CD4-positive, alpha-beta T cell (primary cell): ENCODE results near the gene TAOK1. TPM values are rescaled to one million over a fixed set of nuclear protein-coding genes. Genes with fewer than 3 reads are reported as not detected.
"Not testable (repeated sequence)": the region's sequence is repeated elsewhere in the genome, so short reads cannot be mapped to it uniquely, and the experiment has no call there.

Source experiments
- ATAC-seq: fragments of 200-7000 bp; cut with Tn5 transposase; one replicate; pipeline ENCODE4 v1.10.0; 2022; ENCODE audit warnings: mild to moderate bottlenecking; ENCODE audit not compliant: poor library complexity
- CTCF ChIA-PET: fragments of 350-600 bp; sonication (Branson Sonifier 250); formaldehyde crosslinking; loops from one replicate; lab custom pipeline; 2021; ENCODE audit warnings: antibody characterized with exemption, inconsistent platforms; lab: Charles Lee
- POLR2A ChIA-PET: fragments of 350-600 bp; sonication (Branson Sonifier 250); formaldehyde crosslinking; loops from one replicate; lab custom pipeline; 2021; ENCODE audit warnings: antibody characterized with exemption, inconsistent platforms; lab: Charles Lee
- DNase-seq, 14 experiments: peaks; one replicate each; pipeline ENCODE4 v3.0.0-alpha.2; 2013 to 2020; ENCODE audit warnings: mixed read lengths in 2 of 14
- H3K27ac ChIP-seq, 2 donors: one replicate each; pipeline versions ENCODE4 v1.5.1 to v1.7.0; 2013; ENCODE audit warnings: low read length in 2 of 2, low read depth in 1 of 2, mild to moderate bottlenecking in 1 of 2
- H3K27me3 ChIP-seq, 2 experiments: 1 replicate in 1 of 2; 2 replicates in 1 of 2; pipeline versions ENCODE4 v1.6.1 to v1.7.0; 2013; ENCODE audit warnings: low read length in 2 of 2, control low read depth in 1 of 2, mild to moderate bottlenecking in 1 of 2, moderate library complexity in 1 of 2; ENCODE audit not compliant: insufficient read depth in 2 of 2, control insufficient read depth in 1 of 2
- H3K36me3 ChIP-seq: one replicate; pipeline ENCODE4 v1.6.1; 2013; ENCODE audit warnings: low read length, control low read depth; ENCODE audit not compliant: insufficient read depth
- H3K4me1 ChIP-seq: one replicate; pipeline ENCODE4 v1.6.1; 2013; ENCODE audit warnings: low read length, control low read depth; ENCODE audit not compliant: insufficient read depth
- H3K4me3 ChIP-seq: one replicate; pipeline ENCODE4 v1.5.1; 2013; ENCODE audit warnings: mild to moderate bottlenecking, low read length, moderate library complexity
- H3K9me3 ChIP-seq, 2 experiments: 1 replicate in 1 of 2; 2 replicates in 1 of 2; pipeline versions ENCODE4 v1.6.1 to v1.7.0; 2013; ENCODE audit warnings: low read length in 2 of 2, mild to moderate bottlenecking in 2 of 2, control low read depth in 1 of 2, moderate library complexity in 1 of 2; ENCODE audit not compliant: control insufficient read depth in 1 of 2, insufficient read depth in 1 of 2
- H3K27ac Mint-ChIP-seq: one replicate; pipeline ENCODE4 v1.8.0; 2020; ENCODE audit warnings: mixed read lengths
- H3K27me3 Mint-ChIP-seq: one replicate; pipeline ENCODE4 v1.8.0; 2021; ENCODE audit warnings: mixed read lengths
- H3K36me3 Mint-ChIP-seq: one replicate; pipeline ENCODE4 v1.8.0; 2021; ENCODE audit warnings: low read depth, mixed read lengths
- H3K4me1 Mint-ChIP-seq: one replicate; pipeline ENCODE4 v1.8.0; 2021; ENCODE audit warnings: low read depth, mixed read lengths
- H3K4me3 Mint-ChIP-seq: one replicate; pipeline ENCODE4 v1.8.0; 2020; ENCODE audit warnings: mild to moderate bottlenecking, mixed read lengths
- H3K9me3 Mint-ChIP-seq: one replicate; pipeline ENCODE4 v1.8.0; 2020; ENCODE audit warnings: mixed read lengths
- CTCF ChIP-seq: fragments of 200-600 bp; IDR thresholded peaks from one replicate; pipeline ENCODE4 v1.8.0; 2022; ENCODE audit warnings: antibody characterized with exemption, mild to moderate bottlenecking
- intact Hi-C, 2 experiments: fragments of 100-400 bp; cut with DNase I in 1 of 2; cut with micrococcal nuclease in 1 of 2; formaldehyde crosslinking; loops; one replicate each; pipeline versions ENCODE4 v1.15.1 to v1.9.0; 2023 to 2025; cut with DNase I, micrococcal nuclease
- total RNA-seq, 174 experiments: library from RNA in 2 of 174; stranded (reverse) in 2 of 174; gene quantifications; one replicate each; pipeline ENCODE4 v1.2.3 and lab custom pipeline; 2021 to 2026

TAOK1 gene
- total RNA-seq, 2 experiments from 2014 or later: 33.1 to 33.8 TPM

- intact Hi-C loops: no loop called here
- DNase-seq (no peak), ATAC-seq (no peak)
- Histone ChIP-seq H3K27me3 (no peaks in the 10 kb centered on the region), H3K4me1 (peaks cover 3% of the 10 kb centered on the region), H3K36me3 (peaks cover 23% of the 10 kb centered on the region), H3K27ac (no peak overlapping the region), H3K4me3 (no peak overlapping the region), H3K9me3 (no peaks in the 10 kb centered on the region)
- no peak overlapping the region for H3K27ac Mint-ChIP-seq
- H3K36me3 Mint-ChIP-seq: peaks cover 57% of the 10 kb centered on the region
- no peak overlapping the region for H3K4me3 Mint-ChIP-seq
- TF ChIP-seq CTCF: no peak
- H3K4me1 Mint-ChIP-seq: peaks cover 34% of the 10 kb centered on the region
- ChIA-PET CTCF (interaction anchor here (1.4 kb wide), 1 partner anchor 14 kb away, joined by 4 read pairs; no protein-coding TSS in a partner anchor), POLR2A (no interaction called here)
- H3K27me3 Mint-ChIP-seq: no peaks in the 10 kb centered on the region
- no peaks in the 10 kb centered on the region for H3K9me3 Mint-ChIP-seq
These were observed 67.9 kb downstream of the TAOK1 start for GRCh38 chr17:29458066-29458465.

GRCh38 chr17:29461483-29462206 is 71.5 kb downstream of the TAOK1 start:
- ChIA-PET POLR2A (no interaction called here), CTCF (no interaction called here)
- no peaks in the 10 kb centered on the region for H3K9me3 Mint-ChIP-seq
- H3K4me3 ChIP-seq: no peak overlapping the region
- no peak for ATAC-seq
- H3K36me3 Mint-ChIP-seq: peaks cover 57% of the 10 kb centered on the region
- no peak for TF ChIP-seq CTCF
- no peaks in the 10 kb centered on the region for H3K27me3 Mint-ChIP-seq
- intact Hi-C loops: no loop called here
- peaks cover 21% of the 10 kb centered on the region for H3K36me3 ChIP-seq
- H3K27ac ChIP-seq: no peak overlapping the region
- H3K27me3 ChIP-seq: no peaks in the 10 kb centered on the region
- peak overlapping the region; percentile 27 for H3K27ac Mint-ChIP-seq
- no peak for DNase-seq
- peaks cover 29% of the 10 kb centered on the region for H3K4me1 Mint-ChIP-seq
- no peaks in the 10 kb centered on the region for H3K4me1 ChIP-seq
- no peaks in the 10 kb centered on the region for H3K9me3 ChIP-seq
- H3K4me3 Mint-ChIP-seq: no peak overlapping the region

- peaks cover 37% of the 10 kb centered on the region for H3K36me3 ChIP-seq
- no peak for DNase-seq
- no peaks in the 10 kb centered on the region for H3K27me3 Mint-ChIP-seq
- no peaks in the 10 kb centered on the region for H3K27me3 ChIP-seq
- H3K36me3 Mint-ChIP-seq: peaks cover 57% of the 10 kb centered on the region
- H3K9me3 ChIP-seq: no peaks in the 10 kb centered on the region
- no peak overlapping the region for H3K27ac Mint-ChIP-seq
- H3K9me3 Mint-ChIP-seq: no peaks in the 10 kb centered on the region
- H3K4me3 ChIP-seq: no peak overlapping the region
- no peaks in the 10 kb centered on the region for H3K4me1 Mint-ChIP-seq
- no peak for TF ChIP-seq CTCF
- H3K4me3 Mint-ChIP-seq: no peak overlapping the region
- no peak overlapping the region for H3K27ac ChIP-seq
- intact Hi-C loops: no loop called here
- ATAC-seq: no peak
- ChIA-PET CTCF (no interaction called here), POLR2A (no interaction called here)
- no peaks in the 10 kb centered on the region for H3K4me1 ChIP-seq
These were observed 79.1 kb downstream of the TAOK1 start for GRCh38 chr17:29469276-29469675.

GRCh38 chr17:29473437-29473836 is 83.3 kb downstream of the TAOK1 start:
- H3K9me3 ChIP-seq, H3K27me3 ChIP-seq, H3K27ac Mint-ChIP-seq, H3K4me3 Mint-ChIP-seq, H3K9me3 Mint-ChIP-seq, DNase-seq, H3K27ac ChIP-seq, H3K4me1 ChIP-seq, H3K27me3 Mint-ChIP-seq, H3K4me3 ChIP-seq, H3K4me1 Mint-ChIP-seq, intact Hi-C loops, POLR2A ChIA-PET, ATAC-seq: not testable (repeated sequence)
- H3K36me3 Mint-ChIP-seq: peaks cover 52% of the 10 kb centered on the region
- peaks cover 40% of the 10 kb centered on the region for H3K36me3 ChIP-seq
- CTCF ChIA-PET: interaction anchor here (0.6 kb wide), 1 partner anchor 112 kb away, joined by 3 read pairs; no protein-coding TSS in a partner anchor
